T-helper 2 cell (primary cell): ENCODE data around the gene ZNF3.

ENCODE experiments used
- DNase-seq, 5 experiments: peaks; one replicate each; pipeline versions ENCODE4 v3.0.0 to v3.0.0-alpha.2; 2012 to 2022

Gene ZNF3

DNA sequence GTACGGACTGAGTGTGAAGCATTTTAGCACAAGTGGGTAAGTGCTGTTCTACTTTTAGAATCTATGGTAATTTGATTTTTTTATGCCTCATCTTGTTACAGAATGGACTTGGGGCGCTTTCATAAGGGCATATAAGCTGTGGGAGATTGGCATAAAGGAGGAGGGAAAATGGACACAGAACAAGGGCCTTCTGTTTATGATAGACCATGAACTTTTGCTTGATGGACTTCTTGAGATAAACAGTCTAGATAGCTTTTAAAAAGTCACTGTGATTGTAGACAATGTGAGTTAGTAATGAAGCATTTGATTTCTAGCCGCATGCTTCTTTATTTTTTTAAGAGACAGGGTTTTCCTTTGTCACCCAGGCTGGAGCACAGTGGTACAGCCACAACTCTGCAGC is 29.9 kb downstream of the ZNF3 start:
- DNase-seq: no peak

DNA sequence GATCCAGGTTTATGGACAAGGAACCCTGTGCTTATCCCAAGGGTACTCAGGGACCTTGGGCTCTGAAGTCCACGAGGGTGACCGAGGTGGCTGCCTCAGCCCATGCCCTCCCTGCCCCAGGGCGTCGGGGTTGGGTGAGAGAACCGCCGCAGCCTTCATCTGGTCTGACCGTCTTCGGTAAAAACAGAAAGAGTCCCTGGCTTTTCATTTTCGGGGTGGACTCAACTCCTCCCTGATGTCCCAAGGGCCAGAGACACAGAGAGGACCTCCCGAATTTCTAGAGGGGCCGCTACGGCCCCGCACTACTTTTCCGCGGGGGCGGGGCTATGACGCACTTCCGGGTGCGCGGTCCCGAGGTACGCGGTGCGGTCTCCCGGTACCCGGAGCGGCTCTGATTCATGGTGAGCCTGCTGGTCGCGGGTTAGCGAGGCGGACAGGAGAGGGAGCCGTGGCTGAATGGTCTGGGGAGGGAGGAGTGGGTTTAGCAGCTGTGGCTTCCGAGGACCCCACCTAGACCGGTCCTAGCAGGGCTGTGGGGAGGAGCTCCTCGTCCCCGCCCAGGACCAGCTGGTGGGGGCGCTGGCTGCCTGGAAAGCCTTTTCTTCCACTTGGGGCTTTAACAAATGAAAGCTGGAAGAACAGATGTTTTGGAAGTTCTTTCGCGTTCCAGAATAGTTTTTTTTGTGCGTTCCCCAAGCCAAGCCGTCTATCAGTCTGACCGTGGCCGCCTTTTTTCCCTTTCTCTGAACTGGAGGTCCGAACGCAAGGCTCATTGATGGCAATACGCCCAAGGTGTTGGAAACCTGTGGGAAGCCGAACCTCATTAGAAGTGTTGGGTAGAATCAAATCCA is 31.9 kb downstream of the ZNF3 start, which contains the start of gene ZSCAN21:
Gene ZSCAN21, plus strand, starts transcription at position 334 of the 851 bp plus-strand sequence. CDS start 7,233 bp downstream, outside the sequence.
- peak; percentile 58 to 79 (median 71) for DNase-seq

- DNase-seq: peak in 1 of 5 experiments; percentile 26
These were observed 32.8 kb downstream of the ZNF3 start for GRCh38 chr7:100048680-100049079.

- DNase-seq: peak in 1 of 5 experiments; percentile 37
These were observed 36.8 kb downstream of the ZNF3 start for GRCh38 chr7:100044718-100045117.

DNA sequence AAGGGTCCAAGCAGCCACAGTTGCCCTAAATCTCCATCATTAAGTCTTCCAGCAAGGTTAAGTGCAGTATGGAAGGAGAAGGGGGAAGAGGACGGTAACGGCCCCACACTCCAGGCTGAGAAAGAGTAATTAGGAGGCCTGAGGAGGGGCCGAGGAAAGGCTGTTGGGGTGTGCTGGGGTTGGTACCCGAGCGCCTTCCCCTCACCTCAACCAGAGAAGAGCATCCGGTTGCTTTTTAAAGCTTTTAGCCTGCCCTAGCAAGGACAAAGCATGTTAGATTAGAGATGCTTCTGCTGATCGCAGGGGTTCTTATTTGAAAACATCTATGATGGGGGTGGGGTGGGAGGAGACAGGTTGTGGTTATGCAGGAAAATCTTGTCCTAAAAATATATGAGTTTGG is 40.9 kb downstream of the ZNF3 start:
- no peak for DNase-seq

DNA sequence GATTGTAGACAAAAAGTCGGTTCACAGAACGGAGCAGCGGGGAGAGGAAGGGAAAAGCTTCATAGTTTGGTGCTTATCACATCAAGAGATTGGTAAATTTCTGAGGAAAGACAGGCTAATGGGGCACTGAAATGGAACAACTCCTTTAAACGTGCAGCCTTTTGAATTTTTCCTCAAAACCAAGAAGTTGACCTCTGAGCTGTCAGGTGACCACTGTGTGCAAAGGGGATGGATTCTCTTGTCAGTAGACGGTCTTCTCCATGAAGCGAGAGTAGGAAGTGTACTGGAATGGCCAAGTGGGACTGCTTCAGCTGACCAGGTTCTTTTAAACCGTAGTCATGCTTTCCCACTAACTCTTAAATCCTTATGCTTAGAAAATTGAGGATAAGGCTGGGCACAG is 43.2 kb downstream of the ZNF3 start:
- DNase-seq: no peak

DNA sequence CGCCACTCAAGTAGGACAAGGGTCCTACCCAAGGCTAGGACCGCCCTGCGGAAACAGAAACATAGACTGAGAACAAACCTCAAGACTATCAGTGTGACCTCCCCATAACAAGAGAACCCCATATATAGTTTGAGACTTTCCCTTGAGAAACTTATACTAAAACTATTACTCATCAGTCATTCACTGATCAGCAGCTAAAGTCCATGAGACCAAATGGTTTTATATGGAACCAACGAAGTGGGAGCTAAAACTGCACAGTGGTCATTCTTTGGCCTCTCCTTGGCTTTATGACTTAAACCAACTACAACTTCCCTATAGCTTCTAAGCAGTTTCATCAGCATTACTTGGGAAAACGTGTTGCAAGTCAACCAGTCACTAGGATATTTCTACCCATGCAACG is 45.6 kb downstream of the ZNF3 start:
- DNase-seq: no peak

DNA sequence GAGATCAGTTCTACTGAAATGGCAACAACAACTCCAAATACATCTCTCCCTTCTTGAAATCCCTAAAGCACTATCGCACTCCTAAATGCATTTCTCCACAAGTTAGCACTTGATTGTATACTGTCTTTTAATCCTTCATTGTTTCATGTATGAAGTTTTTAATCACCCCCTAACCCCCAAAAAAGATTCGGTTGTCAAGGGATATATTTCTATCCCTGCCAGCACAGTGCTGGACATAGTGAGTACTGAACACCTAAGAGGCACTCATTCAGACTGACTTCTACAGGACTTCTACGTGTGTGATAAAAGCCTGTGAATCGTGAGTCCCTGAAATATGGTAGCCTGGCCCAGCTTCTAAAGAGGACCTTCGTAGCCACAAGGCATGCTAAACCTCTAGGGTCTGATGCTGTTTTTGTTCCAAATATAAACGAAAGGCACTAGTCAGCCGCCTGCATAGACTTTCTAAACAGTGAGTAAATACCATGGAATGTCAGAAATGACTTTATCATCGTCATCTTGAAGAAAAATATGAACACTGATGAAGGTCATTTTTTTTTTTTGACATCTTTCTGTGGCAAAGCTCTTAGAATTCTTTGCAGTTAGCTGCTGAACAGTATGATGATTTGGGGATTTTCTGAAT is 46.5 kb downstream of the ZNF3 start:
- DNase-seq: no peak

DNA sequence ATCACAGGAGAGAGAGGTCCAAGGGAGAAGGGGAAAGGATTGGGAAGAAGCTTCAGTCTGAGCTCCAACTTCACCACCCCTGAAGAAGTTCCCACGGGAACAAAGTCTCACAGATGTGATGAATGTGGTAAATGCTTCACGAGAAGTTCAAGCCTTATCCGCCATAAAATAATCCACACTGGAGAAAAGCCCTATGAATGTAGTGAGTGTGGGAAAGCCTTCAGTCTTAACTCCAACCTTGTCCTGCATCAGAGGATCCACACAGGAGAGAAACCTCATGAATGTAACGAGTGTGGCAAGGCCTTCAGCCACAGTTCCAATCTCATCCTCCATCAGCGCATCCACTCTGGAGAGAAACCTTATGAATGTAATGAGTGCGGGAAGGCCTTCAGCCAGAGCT is 48.0 kb downstream of the ZNF3 start:
- DNase-seq: no peak

- no peak for DNase-seq
These were observed 51.9 kb downstream of the ZNF3 start for GRCh38 chr7:100029596-100029995.

- DNase-seq: no peak
These were observed 54.3 kb downstream of the ZNF3 start for GRCh38 chr7:100027197-100027596.

GRCh38 chr7:100024020-100024619 is 57.4 kb downstream of the ZNF3 start:
- DNase-seq: no peak

DNA sequence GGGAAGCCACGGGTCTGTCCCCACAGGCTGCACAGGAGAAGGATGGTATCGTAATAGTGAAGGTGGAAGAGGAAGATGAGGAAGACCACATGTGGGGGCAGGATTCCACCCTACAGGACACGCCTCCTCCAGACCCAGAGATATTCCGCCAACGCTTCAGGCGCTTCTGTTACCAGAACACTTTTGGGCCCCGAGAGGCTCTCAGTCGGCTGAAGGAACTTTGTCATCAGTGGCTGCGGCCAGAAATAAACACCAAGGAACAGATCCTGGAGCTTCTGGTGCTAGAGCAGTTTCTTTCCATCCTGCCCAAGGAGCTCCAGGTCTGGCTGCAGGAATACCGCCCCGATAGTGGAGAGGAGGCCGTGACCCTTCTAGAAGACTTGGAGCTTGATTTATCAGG is 58.0 kb downstream of the ZNF3 start:
- DNase-seq: no peak

- DNase-seq: no peak
These were observed 58.9 kb downstream of the ZNF3 start for GRCh38 chr7:100022621-100023020.

- no peak for DNase-seq
These were observed 60.2 kb downstream of the ZNF3 start for GRCh38 chr7:100021297-100021696.
